ENCODE measurements around the gene GTPBP2.
A peak's percentile ranks its signal among the peaks of the same experiment; 100 is the strongest.
"Not testable (repeated sequence)": the region's sequence is repeated elsewhere in the genome, so short reads cannot be mapped to it uniquely, and the experiment has no call there.

GTPBP2 gene

GRCh38 chr6:43629104-43629504 is at the start of gene GTPBP2:
Gene GTPBP2, minus strand, starts transcription at chr6:43629264. Its CDS starts 102 bp downstream, at chr6:43629162.
- DNase-seq, result peak; percentile 93

- DNase-seq, result no peak
These were observed 49.3 kb upstream of the GTPBP2 start for GRCh38 chr6:43678341-43678740.

GRCh38 chr6:43677759-43678158 is 48.7 kb upstream of the GTPBP2 start:
- no peak for DNase-seq

GRCh38 chr6:43676962-43677606 is 48.0 kb upstream of the GTPBP2 start:
- no peak for DNase-seq

GRCh38 chr6:43674921-43675320 is 45.9 kb upstream of the GTPBP2 start:
- no peak for DNase-seq

- DNase-seq, result no peak
These were observed 45.2 kb upstream of the GTPBP2 start for GRCh38 chr6:43674291-43674690.

- DNase-seq, result no peak
These were observed 44.5 kb upstream of the GTPBP2 start for GRCh38 chr6:43673444-43674084.

- no peak for DNase-seq
These were observed 43.0 kb upstream of the GTPBP2 start for GRCh38 chr6:43671801-43672690.

GRCh38 chr6:43671011-43671800 is 42.1 kb upstream of the GTPBP2 start:
- DNase-seq, result no peak

GRCh38 chr6:43670623-43670986 is 41.5 kb upstream of the GTPBP2 start:
- DNase-seq, result no peak

GRCh38 chr6:43669922-43670622 is 41.0 kb upstream of the GTPBP2 start:
- no peak for DNase-seq

- no peak for DNase-seq
These were observed 40.2 kb upstream of the GTPBP2 start for GRCh38 chr6:43669050-43669921.

GRCh38 chr6:43668151-43669028 is 39.3 kb upstream of the GTPBP2 start:
- DNase-seq, result peak; percentile 35 to 59

- DNase-seq, result peak; percentile 80 to 90
These were observed 38.4 kb upstream of the GTPBP2 start for GRCh38 chr6:43667245-43668150.

- no peak for DNase-seq
These were observed 37.3 kb upstream of the GTPBP2 start for GRCh38 chr6:43666196-43666920.

- DNase-seq, result no peak
These were observed 36.3 kb upstream of the GTPBP2 start for GRCh38 chr6:43665376-43665775.

GRCh38 chr6:43662948-43663347 is 33.9 kb upstream of the GTPBP2 start:
- DNase-seq, result not testable (repeated sequence)

- DNase-seq, result no peak
These were observed 29.1 kb upstream of the GTPBP2 start for GRCh38 chr6:43658161-43658560.
